GM12864 (cell line): ENCODE measurements around the gene PLEKHA8.

Experiments
- DNase-seq: peaks from one replicate; pipeline ENCODE4 v3.0.0-alpha.2; 2011; ENCODE audit warnings: low read depth
- H3K4me3 ChIP-seq: 2 replicates; pipeline ENCODE4 v1.5.1; 2011; ENCODE audit warnings: mild to moderate bottlenecking, low read depth, low read length, control low read depth
- TF ChIP-seq, protein P1 (sequence below): IDR thresholded peaks from 2 replicates; pipeline ENCODE4 v1.5.1; 2011; ENCODE audit warnings: low read depth, mild to moderate bottlenecking, moderate library complexity, low read length, control low read depth, inconsistent platforms; ENCODE audit errors: missing control alignments

The PLEKHA8 gene

DNA sequence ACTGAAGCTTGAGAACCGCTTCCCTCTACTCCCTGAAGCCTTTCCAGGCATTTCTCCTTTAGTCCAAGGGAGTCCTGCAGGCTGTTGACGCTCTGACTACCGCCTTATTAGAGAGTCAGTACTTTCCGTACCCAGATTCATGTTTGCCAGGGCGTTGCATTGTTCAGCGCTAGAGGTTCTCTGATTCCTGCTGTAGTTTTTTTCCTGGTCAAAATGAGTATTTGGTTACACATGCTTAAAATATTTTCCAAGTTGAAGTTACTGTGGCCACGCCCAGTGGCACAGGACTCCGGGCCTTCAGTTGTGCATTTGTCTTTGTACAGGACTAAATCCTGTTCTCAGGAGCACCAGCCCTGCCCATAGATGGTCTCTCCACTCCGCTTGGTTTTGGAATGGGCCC is 114.5 kb downstream of the PLEKHA8 start:
- DNase-seq, result no peak
- no peak overlapping the region for H3K4me3 ChIP-seq
- TF ChIP-seq, protein P1, sequence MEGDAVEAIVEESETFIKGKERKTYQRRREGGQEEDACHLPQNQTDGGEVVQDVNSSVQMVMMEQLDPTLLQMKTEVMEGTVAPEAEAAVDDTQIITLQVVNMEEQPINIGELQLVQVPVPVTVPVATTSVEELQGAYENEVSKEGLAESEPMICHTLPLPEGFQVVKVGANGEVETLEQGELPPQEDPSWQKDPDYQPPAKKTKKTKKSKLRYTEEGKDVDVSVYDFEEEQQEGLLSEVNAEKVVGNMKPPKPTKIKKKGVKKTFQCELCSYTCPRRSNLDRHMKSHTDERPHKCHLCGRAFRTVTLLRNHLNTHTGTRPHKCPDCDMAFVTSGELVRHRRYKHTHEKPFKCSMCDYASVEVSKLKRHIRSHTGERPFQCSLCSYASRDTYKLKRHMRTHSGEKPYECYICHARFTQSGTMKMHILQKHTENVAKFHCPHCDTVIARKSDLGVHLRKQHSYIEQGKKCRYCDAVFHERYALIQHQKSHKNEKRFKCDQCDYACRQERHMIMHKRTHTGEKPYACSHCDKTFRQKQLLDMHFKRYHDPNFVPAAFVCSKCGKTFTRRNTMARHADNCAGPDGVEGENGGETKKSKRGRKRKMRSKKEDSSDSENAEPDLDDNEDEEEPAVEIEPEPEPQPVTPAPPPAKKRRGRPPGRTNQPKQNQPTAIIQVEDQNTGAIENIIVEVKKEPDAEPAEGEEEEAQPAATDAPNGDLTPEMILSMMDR, result no peak

DNA sequence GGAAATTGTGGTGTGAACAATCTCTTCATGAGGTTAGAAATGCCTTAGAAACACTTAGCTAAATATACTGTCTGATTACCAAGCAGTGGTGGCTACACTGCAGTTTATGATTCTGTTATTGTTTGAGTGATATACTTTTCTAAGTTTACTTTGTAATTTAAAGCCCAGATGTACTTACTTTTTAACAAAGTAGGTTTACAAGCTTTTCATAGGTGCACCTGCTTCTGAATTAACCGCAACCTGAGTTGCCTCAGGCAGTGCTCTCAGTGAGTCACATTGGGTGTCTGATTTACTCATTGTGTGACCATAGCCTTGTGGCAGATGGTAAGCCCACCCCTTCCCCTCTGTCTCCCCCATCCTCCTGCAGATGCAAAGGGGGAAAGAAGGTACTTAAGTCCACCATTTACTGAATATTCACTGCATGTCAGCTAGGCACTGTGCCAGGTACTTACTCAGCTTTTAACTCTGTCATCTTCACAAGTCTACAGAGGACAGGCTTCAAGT is 115.6 kb downstream of the PLEKHA8 start:
- no peak overlapping the region for H3K4me3 ChIP-seq
- TF ChIP-seq, protein P1, result no peak
- DNase-seq, result no peak

DNA sequence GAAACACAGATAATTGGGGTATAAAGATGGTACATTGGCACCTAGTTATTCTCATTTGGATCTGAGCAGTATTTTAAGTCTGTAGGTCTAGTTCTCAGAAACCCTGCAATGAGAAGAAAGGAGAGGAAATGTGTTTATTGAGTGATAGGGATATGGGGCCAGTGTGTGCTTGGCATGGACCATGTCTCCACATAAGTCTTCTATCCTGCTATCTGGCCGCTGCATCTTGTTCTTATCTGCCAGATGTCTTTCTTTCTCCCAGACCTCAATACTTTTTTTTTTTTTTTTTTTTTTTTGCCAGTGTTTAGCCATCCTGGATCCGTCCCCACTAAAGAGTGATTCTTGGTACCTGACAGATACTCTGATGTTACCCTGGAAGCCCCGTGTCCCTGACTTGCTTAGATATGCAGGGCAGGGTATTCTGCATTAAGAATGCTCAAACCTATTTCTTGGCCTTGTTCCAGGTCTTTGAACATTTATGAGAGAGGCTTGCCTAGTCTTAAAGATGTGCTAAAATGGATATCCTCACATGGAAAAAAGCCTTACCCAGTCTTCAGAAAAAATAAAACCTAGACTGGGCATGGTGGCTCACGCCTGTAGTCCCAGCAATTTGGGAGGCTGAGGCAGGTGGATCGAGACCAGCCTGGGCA is 116.6 kb downstream of the PLEKHA8 start:
- no peak overlapping the region for H3K4me3 ChIP-seq
- no peak for DNase-seq
- TF ChIP-seq, protein P1, result no peak

DNA sequence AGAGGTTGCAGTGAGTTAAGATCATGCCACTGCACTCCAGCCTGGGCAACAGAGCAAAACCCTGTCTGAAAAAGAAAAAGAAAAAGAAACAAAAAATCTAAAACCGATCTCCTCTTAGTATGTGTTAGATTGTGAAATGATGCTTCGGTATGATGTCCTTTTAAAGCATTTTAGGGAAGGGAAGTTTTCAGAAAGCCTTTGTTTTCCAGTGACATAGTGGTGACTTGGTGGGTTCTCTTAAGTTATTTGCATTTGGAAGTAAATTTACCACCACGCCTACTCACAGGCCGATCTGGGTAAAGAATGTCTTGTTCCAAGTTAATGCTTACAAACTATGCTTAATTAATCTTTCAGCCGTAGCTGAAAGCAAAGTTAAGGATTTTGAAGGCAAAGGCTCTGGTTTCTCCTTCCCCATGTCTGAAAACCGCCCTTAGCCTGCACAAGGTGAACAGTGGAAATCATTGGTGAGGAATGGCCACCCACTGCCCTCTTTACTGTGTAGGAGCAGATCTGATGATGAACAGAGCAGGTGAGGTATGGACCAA is 117.3 kb downstream of the PLEKHA8 start:
- no peak overlapping the region for H3K4me3 ChIP-seq
- DNase-seq, result no peak
- TF ChIP-seq, protein P1, result no peak

DNA sequence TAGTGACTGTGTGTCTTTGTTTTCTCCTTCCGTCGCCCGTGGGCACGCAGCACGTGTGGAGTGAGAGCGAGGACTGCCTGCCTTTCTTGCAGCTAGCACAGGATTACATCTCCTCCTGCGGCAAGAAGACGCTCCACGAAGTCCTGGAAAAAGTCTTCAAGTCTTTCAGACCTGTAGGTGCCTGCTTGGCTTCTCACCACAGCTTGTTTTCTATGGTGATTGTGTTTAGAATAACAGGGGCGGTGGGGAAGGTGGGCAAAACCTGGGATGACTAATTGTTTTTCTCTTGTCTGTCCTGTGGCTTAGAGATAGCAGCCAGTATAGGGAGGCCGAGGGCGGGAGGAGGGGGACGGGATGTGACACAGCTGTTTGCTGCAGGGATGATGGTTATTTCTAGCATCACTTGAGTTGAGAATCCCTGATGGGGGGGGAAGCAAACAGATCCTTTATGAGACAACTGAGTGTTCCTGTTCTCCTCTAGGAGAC is 118.0 kb downstream of the PLEKHA8 start:
- TF ChIP-seq, protein P1, result no peak
- H3K4me3 ChIP-seq, result no peak overlapping the region
- DNase-seq, result no peak

DNA sequence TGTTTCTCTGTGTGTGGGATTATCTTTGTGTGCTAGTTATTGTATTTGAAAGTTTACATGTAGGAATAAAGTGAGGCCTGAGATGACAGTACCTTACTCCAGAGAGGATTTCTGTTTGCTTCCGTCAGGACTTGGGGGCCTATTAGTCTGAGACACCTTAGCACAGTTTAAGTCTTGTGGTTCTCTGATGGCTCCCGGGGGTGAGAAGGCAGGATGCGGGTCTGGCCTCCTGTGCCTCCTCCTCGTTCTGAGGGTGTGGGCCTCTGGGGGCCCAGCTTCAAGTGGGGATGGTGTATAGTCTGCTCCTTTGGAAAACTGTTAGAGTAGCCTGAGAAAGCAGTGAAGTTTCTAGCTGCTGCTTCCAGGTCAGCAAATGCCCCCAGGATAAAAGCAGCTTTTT is 119.0 kb downstream of the PLEKHA8 start:
- H3K4me3 ChIP-seq, result no peak overlapping the region
- no peak for DNase-seq
- TF ChIP-seq, protein P1, result no peak

DNA sequence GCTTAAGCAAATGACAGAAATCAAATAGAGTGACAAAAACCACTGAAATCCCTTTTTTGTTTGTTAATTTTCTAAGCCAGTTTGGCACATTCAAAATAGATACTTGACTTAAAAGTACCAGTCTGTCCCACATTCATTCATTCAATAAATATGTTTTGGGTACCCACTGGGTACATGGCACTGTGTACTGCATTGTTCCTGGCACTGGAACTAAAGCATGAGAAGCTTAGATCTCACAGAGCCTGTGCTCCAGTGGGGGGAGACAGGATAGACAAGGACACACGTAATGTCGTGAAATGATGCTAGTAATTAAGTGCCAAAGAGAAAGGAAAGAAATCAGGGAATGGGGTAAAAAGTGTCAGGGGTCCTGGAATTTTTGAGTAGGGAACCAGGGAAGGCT is 119.6 kb downstream of the PLEKHA8 start:
- H3K4me3 ChIP-seq, result no peak overlapping the region
- no peak for DNase-seq
- TF ChIP-seq, protein P1, result no peak
